ENCODE measurements around the gene S100A12.

The S100A12 gene

DNA sequence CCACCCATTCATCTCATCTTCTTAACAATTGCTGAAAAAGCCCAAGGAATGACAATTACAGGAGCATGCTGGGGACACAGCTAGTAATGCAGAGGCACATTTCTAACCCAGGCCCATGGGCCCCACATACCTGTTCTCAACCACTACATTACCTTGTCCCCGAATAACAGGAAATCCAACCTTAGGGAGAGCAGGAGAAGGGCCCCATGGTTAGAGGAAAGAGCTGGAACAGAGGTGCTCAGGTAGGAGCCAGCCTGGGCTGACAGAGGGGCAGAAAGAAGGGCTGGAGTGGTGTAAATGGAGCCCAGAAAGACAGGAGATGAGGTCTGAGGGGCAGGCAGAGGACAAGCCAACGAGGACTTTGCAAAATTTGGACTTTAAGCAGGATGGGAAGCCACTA is 26.8 kb upstream of the S100A12 start:
- H3K4me3 ChIP-seq (ENCODE audit: low read length), result no peak overlapping the region
- no peak for TF ChIP-seq ZNF274 (IDR thresholded peaks at IDR 0.05; ENCODE audit: low read depth, low read length)

GRCh38 chr1:153401461-153401860 is 26.0 kb upstream of the S100A12 start:
- TF ChIP-seq ZNF274 (IDR thresholded peaks at IDR 0.05; ENCODE audit: low read depth, low read length), result no peak
- H3K4me3 ChIP-seq (ENCODE audit: low read length), result no peak overlapping the region

DNA sequence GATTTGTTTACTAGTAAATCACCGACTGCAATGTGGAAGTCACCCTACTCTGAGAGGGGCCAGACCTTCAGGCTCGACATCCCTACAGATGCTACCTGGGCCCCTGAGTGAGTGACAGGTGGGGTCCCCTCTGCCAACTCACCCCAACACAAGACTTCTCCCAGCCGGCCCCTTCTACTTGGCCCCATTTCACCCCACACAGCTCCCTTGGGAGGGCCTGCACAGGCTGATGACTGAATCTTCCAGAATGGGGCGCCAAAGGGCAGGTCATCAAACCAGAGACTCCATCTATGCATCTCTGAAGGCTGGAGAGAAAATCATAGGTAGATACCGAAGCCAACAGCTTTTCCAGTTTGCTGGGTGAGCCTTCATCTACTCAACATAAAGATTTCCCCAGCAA is 24.8 kb upstream of the S100A12 start:
- H3K4me3 ChIP-seq (ENCODE audit: low read length), result no peak overlapping the region
- TF ChIP-seq ZNF274 (IDR thresholded peaks at IDR 0.05; ENCODE audit: low read depth, low read length), result no peak

DNA sequence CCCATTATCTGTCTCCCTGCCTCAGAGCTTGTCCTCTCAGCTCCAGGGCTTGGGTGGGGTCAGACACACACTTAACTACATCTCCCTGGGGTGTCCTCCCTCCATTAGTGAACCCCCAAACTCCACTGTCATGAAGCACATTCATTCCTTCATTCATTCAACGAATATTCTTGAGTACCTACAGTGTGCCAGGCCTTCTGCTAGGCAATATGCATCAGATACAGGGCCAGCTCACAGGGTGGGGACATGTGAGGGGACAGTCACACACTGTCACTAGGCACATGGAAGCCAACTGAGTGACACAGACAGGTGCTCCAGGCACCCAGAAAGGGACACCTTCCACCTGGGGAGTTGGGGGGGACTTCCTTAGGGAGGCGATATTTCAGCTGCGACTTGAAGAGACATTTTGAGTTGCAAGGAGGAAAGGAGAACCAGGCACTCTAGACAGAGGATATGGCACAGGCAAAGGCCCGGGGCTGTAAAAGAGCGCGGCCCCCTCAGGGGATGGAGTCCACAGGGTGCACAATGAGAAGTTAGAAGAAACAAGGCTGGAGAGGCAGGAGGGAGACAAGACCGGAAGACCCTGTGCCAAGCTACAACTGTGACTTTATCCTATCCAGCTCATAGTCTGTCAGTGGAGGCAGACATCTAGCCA is 24.1 kb upstream of the S100A12 start:
- H3K4me3 ChIP-seq (ENCODE audit: low read length), result no peak overlapping the region
- TF ChIP-seq ZNF274 (IDR thresholded peaks at IDR 0.05; ENCODE audit: low read depth, low read length), result no peak

GRCh38 chr1:153397924-153398651 is 22.7 kb upstream of the S100A12 start:
- H3K4me3 ChIP-seq (ENCODE audit: low read length), result no peak overlapping the region
- TF ChIP-seq ZNF274 (IDR thresholded peaks at IDR 0.05; ENCODE audit: low read depth, low read length), result no peak

- H3K4me3 ChIP-seq (ENCODE audit: low read length), result no peak overlapping the region
- no peak for TF ChIP-seq ZNF274 (IDR thresholded peaks at IDR 0.05; ENCODE audit: low read depth, low read length)
Measured at GRCh38 chr1:153397051-153397923, 21.9 kb upstream of the S100A12 start.

GRCh38 chr1:153396461-153396860 is 21.0 kb upstream of the S100A12 start:
- TF ChIP-seq ZNF274 (IDR thresholded peaks at IDR 0.05; ENCODE audit: low read depth, low read length), result no peak
- H3K4me3 ChIP-seq (ENCODE audit: low read length), result no peak overlapping the region

GRCh38 chr1:153395776-153396175 is 20.4 kb upstream of the S100A12 start:
- no peak for TF ChIP-seq ZNF274 (IDR thresholded peaks at IDR 0.05; ENCODE audit: low read depth, low read length)
- no peak overlapping the region for H3K4me3 ChIP-seq (ENCODE audit: low read length)

DNA sequence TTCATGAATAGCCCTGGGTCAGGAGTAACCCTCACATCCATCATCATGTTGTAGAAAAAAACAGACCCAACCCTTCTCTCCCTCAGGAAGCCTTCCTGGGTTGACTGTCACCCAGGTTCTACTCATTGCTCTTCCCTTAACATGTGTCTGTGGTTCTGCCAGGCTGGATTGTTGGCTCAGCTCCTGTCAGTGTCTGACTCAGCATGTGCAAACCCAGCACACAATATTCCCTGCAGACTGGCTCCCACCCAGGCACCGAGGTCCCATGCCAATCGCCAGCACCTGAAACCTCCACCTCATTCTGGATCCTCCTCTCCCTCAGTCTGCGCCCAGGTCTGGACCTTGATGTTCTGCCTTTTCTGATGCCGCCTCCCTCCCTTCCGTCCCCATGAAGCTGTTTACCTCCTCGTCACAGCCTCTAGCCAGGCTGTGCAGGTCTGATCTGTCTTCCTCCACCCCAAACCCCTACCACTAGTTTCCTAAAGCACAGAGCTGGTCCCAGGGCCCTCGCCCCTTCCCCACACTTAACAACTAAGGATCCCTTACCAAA is 19.8 kb upstream of the S100A12 start:
- no peak overlapping the region for H3K4me3 ChIP-seq (ENCODE audit: low read length)
- TF ChIP-seq ZNF274 (IDR thresholded peaks at IDR 0.05; ENCODE audit: low read depth, low read length), result no peak

- no peak overlapping the region for H3K4me3 ChIP-seq (ENCODE audit: low read length)
- TF ChIP-seq ZNF274 (IDR thresholded peaks at IDR 0.05; ENCODE audit: low read depth, low read length), result no peak
Measured at GRCh38 chr1:153394391-153394790, 19.0 kb upstream of the S100A12 start.

- no peak for TF ChIP-seq ZNF274 (IDR thresholded peaks at IDR 0.05; ENCODE audit: low read depth, low read length)
- no peak overlapping the region for H3K4me3 ChIP-seq (ENCODE audit: low read length)
Measured at GRCh38 chr1:153393926-153394325, 18.5 kb upstream of the S100A12 start.

DNA sequence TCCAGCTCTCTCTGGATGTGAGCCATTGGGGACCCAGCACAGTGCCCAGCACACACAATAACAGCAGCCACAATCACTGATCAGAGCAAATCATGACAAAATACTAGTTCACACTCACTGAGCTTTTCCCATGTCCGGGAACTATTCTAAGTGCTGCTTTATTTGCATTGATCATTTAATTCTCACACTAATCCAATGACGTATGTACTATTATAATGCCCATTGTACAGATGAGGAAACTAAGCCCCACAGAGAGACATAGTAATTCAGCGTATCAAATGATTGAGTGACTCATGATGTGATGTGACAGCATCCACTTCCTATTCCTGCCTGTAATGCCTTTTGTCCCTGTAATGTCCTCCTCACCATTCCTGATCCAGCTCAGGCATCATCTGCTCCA is 17.4 kb upstream of the S100A12 start:
- H3K4me3 ChIP-seq (ENCODE audit: low read length), result no peak overlapping the region
- TF ChIP-seq ZNF274 (IDR thresholded peaks at IDR 0.05; ENCODE audit: low read depth, low read length), result no peak

DNA sequence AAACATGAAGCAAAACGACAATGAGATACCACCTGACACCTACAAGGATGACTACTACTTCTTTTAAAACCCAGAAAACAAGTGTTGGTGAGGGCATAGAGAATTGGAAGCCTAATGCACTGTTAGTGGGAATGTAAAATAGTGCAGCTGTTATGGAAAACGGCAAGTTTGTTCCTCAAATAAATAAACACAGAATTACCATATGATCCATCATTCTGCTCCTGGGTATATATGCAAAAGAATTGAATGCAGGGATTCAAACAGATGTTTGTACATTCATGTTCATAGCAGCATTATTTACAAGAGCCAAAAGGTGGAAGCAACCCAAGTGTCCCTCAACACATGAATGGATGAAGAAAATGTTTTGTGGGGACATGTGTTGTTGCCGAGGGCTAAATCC is 16.8 kb upstream of the S100A12 start:
- H3K4me3 ChIP-seq (ENCODE audit: low read length), result no peak overlapping the region
- no peak for TF ChIP-seq ZNF274 (IDR thresholded peaks at IDR 0.05; ENCODE audit: low read depth, low read length)

DNA sequence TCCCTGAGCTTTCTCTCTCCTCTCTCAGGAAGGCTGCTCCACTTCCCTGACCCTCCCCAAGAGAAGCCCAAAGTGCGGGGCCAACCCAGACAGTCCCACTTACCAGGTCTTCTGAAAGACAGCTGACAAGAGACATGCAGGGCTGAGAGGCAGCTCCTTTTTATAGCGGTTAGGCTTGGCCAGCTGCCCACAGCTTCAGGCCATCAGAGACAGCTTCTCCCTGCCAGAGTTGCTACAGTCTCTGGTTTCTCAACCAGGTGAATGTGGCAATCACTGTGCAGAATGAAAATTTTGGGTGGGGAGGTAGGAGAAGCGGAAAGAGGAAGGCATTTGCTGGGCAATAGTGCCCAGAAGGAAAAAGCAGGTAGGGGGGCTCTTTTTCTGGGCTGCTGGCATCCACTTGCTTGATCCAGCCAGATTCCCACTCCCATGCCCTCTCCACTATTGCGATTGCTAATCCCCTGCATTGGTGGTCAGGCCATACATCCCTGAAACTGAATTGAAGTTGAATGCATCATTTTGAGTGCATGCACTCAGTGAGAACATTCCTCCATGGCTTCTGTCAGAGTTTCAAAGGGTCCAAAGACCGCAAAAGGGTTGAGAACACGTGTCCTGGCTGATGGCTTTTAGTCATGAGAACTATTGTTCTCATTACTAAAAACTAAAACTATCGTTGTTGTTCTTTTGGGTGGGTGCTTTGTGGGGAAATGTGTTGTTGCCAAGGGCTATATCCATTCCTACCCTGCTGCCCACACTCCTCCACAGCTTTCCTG is 15.7 kb upstream of the S100A12 start, which contains the start of gene S100A8:
S100A8 (minus strand) TSS at position 136 of the 773 bp plus-strand sequence. CDS start 538 bp downstream, outside the sequence.
- H3K4me3 ChIP-seq (ENCODE audit: low read length), result no peak within 1 kb of the TSS
- TF ChIP-seq ZNF274 (IDR thresholded peaks at IDR 0.05; ENCODE audit: low read depth, low read length), result no peak

Measured in GM08714 (cell line).